ENCODE measurements around the gene LY9.

The LY9 gene

DNA sequence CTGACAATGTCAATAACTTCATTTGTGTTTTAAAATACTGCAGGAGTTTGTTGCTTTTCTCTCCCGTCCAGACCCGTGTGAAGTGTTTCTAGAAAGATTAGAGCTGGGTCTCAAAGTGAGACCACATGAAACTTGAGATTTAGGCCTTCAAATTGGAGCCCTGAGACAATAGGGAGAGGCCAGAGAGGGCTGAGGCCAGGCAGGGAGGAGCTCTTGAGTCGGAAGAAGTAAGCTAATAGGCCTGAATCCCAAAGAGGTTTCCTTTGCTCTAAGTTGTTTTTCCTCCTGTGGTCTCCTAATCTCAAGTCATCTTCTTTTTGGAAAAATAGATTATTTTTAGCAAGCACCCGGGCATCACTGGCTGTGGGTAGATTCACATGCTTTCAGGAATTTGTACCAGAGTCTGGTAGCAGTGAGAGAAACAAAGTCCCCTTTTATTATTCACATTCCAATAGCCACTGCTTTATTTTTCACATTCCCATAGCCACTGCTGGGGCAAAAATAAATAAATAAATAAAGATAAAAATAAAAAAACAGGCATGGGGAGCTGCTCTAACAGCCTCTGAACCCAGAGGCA is 41.1 kb downstream of the LY9 start:
- no peak for DNase-seq (ENCODE audit: low read depth)

DNA sequence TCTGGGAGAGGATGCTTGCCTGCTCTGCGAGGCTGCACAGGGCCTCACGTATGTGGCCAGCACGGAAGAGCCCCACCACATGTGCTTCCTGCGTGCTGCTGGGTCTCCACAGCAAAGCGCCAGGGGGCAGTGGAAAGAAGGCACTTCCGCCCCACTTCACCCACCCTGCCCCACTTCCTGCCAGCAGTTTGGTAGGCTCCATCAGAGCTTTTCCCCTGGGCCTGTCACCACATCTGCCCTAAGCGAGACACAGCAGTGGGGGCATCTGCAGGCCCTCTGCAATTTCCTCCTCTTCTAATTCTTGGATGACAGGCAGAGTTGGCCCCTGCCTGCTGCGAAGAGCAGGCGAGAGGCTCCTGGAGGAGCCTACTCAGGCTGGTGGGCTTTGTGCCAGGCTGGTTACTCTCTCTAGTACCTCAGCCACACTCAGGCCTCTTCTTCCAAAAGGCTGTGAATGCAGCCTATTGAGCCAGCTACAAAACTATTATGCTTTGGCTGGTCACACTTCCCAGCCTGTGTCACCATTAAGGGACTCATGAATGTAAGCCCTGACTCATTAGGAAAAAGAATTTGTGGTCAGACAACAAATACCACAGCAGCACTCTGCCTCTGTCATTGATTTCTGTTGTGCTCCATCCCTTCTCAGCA is 41.7 kb downstream of the LY9 start:
- peak; percentile 71 for DNase-seq (ENCODE audit: low read depth)

DNA sequence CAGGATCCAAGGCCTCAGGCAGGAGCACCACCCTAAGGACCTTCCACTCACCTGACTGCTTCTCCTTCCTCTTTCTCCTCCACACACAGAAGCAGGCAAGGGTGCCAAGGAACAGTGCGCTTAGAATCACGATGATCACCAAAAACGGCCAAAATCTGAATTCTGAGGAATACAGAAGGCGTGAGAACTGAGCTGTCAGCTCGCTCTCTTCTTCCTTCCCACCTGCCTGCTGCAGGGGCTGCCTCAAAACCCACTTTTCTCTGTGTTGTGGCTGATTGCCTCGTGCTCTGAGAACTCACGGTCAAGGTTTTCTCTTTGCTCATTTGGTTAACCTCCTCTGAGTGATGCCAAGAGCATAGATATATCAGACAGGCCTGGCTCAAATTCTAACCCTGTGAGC is 42.9 kb downstream of the LY9 start:
- DNase-seq (ENCODE audit: low read depth): no peak

DNA sequence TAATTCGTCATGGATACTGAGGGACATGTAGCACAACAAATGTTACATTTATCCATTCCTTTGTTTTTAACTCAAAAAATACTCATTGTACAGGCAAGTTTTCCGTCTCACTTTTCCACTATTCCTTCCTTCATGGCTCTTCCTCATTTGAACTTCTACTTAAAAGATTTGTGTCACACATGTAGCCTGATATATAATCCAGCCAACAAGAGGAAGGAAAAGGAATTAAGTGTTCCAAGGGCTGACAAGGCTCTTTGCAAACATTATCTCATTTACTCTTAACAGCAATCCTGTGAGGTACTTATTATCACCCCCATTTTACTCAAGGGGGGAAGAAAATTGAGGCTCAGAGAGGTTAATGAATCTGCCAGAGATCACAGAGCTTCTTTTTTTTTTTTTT is 43.8 kb downstream of the LY9 start:
- no peak for DNase-seq (ENCODE audit: low read depth)

DNA sequence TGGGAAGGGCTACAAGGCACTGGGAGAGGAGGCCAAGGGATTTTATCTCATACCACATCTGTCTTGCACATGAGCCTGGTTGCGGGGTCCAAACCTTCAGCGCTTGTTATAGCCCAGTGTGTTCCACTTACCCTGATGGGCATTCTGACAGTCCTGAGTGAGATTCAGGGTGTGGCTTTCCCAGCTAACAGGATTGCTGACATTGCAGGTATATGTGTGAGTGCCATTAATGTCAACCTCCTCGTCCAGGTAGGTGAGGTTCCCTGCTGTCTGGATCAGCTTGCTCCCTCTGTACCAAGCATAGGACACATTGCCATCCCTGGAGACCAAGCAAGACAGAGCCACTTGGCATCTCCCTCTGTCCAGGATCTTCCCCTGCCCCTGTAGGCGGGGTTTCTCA is 45.1 kb downstream of the LY9 start:
- DNase-seq (ENCODE audit: low read depth): no peak

DNA sequence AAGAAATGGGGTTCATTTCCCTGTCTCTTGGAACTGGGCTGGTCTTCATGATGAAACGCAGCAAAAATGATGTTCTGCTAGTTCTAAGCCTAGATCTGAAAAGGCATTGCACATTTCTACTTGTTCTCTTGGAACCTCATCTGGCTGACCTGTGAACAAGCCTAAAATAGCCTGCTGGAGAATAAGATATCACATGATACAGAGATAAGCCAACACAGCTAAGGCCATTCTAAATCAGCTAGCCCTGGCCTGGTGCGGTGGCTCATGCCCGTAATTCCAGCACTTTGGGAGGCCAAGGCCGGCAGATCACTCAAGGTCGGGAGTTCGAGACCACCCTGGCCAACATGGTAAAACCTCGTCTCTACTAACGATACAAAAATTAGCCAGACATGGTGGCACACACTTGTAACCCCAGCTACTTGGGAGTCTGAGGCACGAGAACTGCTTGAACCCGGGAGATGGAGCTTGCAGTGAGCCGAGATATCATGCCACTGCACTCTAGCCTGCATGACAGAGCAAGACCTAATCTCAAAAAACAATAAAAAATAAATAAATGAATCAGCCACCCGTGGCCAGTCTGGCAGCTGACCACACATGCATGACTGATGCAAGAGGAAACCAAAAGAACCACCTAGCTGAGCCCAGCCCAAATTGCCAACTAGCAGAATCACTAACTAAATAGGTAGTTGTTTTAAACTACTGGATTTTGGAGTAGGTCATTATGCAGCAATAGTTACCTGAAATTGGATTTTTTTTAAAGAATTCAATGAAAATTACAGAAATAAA is 48.7 kb downstream of the LY9 start:
- no peak for DNase-seq (ENCODE audit: low read depth)

DNA sequence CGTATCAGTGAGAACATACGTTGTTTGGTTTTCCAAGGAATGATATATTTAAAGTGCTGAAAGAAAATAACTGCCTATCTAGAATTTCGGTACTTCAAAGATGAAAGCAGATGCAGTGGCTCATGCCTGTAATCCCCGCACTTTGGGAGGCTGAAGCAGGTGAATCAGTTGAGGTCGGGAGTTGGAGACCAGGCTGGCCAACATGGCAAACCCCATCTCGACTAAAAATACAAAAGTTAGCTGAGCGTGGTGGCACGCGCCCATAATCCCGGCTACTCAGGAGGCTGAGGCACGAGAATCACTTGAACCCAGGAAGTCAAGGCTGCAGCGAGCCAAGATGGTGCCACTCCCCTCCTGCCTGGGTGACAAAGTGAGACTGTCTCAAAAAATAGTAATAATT is 50.3 kb downstream of the LY9 start:
- no peak for DNase-seq (ENCODE audit: low read depth)

DNA sequence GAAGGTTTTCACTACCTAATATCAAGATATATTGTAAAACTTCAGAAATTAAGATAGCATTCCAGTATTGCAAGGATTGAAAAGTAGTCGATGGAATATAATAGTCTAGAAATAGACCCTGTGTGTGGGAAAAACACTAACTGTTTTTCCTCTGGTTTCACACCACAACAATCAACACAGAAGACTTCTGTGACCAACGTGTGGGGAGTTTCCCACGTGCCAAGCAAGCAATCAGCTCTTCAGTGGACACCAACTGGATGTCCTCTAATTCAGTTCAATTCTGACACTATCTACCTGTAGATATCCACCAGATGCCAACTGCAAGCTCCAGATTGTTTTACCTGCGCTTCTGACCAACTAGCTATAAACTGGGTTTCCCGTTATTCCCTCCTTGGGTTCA is 54.6 kb downstream of the LY9 start:
- no peak for DNase-seq (ENCODE audit: low read depth)

DNA sequence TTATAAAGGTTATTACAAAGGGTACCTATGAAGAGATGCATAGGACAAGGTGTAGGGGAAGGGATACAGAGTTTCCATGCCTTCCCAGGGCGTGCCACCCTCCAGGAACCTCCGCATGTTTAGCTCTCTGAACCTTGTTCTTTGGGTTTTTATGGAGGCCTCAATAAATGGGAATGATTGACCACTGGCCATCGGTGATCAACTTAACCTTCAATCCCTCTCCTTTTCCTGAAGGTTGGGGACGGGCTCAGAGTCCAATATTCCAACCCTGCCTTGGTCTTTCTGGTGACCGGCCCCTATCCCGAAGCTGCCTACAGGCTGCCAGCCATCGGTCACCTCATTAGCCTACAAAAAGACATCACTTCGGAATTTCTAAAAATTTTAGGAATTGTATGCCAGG is 55.0 kb downstream of the LY9 start:
- DNase-seq (ENCODE audit: low read depth): no peak

DNA sequence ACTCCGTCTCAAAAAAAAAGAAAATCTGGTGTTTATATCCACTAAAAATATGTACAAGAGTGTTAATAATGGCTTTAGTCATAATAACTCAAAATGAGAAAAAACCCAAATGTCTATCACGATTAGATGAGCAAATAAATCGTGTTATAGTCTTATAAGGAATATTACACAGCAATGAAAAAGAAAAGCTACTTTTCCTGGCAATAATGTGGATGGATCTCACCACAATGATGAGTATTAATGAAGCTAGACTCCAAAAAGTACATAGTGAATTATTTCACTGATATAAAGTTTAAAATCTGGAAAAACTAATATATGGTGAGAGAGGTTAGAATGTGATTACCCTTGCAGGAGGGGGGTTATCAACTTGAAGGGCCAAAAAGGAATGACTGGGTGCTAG is 57.0 kb downstream of the LY9 start:
- no peak for DNase-seq (ENCODE audit: low read depth)

DNA sequence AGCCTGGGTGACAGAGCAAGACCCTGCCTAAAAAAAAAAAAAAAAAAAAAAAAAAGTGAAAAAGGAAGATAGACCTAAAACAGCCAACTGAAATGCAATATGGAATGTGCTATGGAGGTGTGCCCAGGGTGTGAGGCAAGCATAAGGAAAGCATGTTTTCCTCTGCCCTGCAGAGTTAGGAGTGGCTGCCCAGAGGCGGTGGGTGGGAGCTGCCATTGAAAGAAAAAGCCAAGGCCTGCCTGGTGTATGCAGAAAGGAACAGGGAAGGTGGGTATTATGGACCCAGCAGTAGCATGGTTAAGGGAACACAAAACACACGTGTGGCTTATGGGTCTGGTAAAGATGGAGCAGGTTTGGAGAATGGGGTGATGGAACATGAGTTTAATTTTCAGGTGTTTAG is 57.8 kb downstream of the LY9 start:
- no peak for DNase-seq (ENCODE audit: low read depth)

DNA sequence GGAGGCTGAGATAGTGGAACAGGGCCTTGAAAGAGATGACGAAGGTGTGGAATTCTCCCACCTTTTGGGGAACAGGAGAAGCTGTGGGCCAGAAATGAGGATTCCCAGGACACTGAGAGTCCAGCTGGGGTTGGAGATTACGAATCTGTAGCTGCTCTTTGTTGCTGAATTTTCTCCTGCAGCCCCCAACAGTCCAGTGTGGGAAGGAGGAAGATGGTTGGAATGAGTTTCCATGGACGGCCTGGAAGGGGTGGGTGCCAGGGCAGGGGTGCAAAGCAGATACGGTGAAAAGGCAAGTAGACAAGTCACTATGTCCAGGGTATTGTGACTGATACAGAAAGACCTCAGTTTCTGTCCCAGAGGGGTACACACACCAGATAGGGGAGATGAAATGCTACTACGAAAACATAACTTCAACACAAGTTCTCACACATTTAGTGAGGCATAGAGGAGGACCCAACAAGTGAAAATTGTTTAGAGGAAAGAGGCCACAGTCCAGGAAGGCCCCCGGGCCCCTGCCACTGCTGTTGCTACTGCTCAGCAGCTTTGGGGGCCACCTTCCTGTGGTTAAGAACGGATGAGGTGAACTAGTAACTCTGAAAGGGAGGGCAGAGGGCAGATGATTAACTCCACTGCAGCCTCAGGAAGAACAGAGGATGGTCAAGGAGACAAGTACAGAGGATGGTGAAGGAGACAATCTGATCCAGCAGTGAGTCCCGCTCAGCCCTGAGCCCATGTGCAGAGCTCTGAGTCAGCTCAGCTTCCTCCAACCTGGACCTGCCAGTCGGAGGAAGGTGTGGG is 59.4 kb downstream of the LY9 start:
- no peak for DNase-seq (ENCODE audit: low read depth)

DNA sequence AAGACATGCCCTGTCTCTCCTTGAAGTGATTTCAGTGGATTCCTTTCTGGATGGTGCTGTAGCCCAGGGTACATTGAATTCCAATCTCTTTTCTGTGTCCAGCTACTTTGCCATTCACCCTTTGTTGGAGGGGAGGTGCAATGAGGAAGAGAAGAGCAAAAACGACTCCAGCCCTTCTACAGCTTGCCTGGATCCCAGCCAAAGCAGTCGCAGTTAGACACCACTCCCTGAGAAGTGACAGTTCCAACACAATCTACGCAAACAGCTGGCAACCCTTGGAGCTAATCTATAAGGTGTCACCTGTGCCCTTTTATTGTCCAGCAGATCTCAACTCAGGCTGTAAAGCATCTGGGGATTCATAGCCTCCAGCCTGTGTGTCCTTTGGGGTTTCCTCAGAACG is 62.1 kb downstream of the LY9 start:
- DNase-seq (ENCODE audit: low read depth): no peak

DNA sequence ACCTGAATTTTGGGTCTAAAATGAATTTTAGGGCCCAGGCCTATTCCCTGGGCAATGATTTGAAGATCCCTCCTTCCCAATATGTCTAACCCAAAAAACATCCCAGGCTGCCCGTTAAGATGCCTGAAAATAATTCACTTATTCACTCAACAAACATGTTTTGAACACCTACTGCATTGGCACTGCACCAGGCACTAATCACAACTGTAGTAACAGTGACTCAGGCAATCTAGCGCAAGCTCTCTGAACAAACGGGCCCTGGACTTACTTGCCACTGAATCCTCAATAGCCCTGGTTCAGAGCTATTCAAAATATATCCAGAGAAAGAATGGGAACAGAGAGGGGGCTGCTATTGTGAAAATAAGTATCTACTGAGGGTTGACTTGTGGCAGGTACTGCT is 62.5 kb downstream of the LY9 start:
- no peak for DNase-seq (ENCODE audit: low read depth)

DNA sequence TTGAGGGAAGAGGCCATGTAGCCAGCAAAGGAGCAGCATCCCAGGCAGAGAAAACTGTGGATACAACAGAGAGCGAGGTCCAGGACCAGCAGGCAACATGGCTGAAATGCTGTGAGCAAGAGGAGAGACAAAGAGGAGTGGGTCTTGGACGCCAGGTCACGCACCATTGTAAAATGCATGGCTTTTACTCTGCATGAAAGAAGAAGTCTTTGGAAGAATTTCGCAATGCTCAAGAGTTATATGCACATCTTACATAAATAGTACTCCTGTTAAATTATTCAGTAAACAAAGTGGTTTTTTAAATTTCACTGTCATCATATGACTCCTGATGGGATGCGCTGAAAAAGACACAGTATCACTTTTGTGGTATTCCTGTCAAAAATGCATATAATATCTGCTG is 63.2 kb downstream of the LY9 start:
- DNase-seq (ENCODE audit: low read depth): no peak

DNA sequence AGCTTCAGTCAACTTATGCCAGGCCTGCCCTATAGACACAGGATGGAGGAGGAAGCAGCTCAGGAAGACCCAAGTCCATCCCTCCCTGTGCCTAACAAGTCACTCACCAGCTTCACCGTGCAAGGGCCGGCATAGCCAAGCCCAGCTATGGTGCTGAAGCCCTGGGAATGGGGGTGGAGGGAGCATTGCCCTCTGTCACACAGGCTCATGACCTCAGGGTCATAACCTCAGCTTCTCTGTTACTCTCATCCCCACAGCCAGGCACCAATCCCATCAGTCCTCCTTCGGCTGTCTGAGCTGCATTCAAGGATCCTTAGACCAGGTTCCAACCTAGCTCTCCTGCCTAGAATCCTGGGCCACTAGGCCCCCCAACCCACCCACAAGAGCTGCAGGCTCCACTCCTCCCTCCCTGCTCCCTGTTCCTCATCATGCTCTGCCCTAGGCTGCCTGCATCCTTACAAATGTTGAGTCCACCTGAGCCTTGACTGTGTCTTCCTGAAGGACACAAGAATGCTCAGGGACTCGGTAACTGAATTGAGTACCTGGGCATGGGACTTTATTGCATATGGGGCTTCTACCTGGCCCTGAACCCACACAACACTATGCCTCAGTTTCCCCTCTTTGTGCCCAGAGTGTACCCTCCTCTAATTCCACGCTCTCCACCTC is 65.0 kb downstream of the LY9 start:
- no peak for DNase-seq (ENCODE audit: low read depth)

DNA sequence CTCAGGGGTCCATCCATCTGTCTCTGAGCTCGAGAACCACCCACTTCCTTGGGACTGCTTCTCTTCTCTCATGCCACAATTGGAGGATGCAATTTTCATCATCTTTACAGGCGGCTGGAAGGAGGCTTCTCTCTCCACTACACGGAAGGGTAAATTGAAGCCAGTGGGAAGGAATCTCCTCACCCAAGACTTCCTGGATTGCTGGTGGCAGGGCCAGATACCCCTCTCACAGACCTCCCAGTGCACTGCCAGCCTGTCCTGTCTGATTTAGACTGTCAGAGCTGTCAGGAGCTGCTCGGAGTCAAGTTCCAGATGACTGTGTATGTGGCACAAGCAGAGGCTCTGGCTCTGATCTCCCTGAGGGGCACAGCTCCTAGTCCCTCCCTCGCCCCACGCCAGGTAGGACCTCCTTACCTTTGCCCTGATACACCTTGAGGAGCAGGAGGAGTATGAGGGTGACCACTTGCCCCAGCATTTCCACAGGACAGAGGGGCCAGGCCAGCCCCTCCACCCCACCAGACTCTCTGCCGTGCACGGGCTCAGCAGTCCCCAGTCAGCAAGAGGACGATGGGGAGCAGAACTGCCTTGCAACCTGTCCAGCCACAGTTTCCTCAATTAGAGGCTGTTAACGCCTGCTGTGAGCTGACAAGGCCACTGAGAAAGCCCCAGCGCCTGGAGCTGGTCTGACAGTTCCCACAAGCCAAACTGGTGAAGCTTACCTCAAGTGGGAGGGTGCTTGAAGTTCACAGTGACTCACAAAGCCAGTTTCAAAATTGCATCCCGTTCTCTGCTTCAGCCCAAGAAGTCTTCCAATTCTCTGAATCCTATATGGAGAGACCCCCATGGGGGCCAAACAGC is 66.5 kb downstream of the LY9 start, which contains the start of gene CD244:
TSS of gene CD244 (minus strand) at position 685 of the 858 bp plus-strand sequence. CDS start at position 475, 210 bp downstream.
- peak; percentile 55 for DNase-seq (ENCODE audit: low read depth)

DNA sequence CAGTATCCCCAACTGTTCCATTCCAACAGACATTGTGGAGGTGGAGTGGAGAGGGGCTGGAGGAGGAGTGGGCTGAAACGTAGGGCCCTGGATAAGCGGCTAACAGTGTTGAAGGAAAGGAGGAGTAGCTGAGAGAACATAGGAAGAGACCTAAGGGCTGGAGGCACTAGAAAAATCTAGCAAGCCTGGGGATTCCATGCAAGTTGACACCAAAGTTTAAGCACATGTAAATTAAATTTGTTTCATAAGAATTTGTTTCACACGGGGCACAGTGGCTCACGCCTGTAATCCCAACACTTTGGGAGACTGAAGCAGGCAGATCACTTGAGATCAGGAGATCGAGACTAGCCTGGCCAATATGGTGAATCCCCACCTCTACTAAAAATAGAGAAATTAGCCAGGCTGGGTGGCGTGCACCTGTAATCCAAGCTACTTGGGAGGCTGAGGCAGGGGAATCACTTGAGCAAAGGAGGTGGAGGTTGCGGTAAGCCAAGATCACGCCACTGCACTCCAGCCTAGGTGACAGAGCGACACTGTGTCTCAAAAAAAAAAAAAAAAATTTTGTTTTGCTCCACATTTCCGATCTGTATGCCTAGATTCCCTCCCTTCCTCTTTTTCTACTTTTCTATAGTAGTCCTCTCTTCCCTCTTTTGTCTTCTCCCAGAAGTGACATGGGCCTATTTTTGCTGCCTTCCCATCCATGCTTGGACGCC is 67.2 kb downstream of the LY9 start:
- DNase-seq (ENCODE audit: low read depth): no peak

DNA sequence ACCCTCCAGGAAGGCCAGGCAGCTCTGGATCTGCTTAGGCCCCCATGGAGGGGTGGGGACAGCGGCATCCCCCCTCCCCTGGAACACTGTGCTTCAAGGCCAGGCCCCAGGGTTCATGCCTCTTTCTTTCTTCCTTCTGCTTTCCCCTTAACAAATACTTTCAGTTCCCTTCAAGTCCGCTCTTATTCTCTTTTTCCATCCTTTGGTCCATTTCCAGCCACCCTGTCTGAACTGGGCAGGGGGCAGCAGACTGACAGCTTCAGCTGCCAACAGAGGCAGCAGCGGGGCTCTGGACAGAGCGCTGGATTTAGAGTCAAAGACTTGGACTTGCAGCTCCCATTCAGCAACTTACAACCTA is 67.8 kb downstream of the LY9 start:
- no peak for DNase-seq (ENCODE audit: low read depth)

DNA sequence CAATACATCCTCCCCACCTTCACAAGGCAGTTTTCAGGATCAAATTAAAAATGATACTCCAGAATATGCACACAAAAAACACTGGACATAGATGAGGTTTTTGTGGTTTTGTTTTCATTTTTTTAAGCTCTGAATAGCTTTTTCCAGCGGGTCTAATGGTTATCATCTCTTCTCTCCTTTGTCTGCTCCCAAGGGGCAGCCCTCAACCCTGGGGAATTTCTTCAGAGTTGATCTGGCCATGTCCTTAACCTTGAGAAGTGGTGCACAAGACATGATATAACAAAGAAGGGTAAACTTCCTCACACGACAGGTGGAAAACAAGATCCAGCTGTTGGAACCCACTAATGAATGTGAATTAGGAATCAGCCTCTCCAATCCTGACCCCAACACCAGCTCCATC is 68.2 kb downstream of the LY9 start:
- no peak for DNase-seq (ENCODE audit: low read depth)

DNA sequence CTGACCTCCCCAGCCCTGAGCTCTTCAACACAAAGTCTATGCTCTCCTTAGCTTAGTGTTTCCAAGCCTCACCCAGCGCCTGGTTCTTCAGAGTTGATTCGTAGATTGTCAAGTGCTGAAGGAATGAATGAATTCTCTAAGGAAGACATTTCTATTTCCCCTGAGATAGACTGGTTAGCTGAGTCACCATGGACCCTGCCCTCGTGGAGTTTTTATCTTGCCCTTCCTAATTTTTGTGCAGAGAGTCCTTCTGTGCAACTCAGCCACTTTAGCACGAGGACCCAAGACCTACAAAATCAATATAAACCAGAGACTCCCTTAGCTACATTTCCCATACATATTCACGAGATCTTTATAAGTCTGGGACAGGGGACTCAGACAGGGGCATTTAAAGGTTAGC is 69.4 kb downstream of the LY9 start:
- DNase-seq (ENCODE audit: low read depth): no peak

Measured in stimulated activated CD8-positive, alpha-beta memory T cell treated with anti-CD3 and anti-CD28 coated beads, Interleukin-12 subunit alpha, Interleukin-12 subunit beta, amount 100 ng/mL, for 4 hours (primary cell).